HEK293 (cell line): ENCODE measurements around the gene FOXP1.

ENCODE experiments used
- CTCF ChIA-PET: fragments of 350-600 bp; formaldehyde crosslinking; extraction: SDS; loops from one replicate; lab custom pipeline; 2021; ENCODE audit warnings: antibody characterized with exemption; lab: Yijun Ruan, JAX
- POLR2A ChIA-PET: fragments of 300-600 bp; formaldehyde crosslinking; extraction: SDS; loops from one replicate; lab custom pipeline; 2020; ENCODE audit warnings: antibody characterized with exemption, inconsistent platforms; lab: Yijun Ruan, JAX
- H3K27ac ChIP-seq: fragments of 200-500 bp; sonication (Bioruptor generic); 2 replicates; pipeline ENCODE4 v1.5.1; 2014; ENCODE audit warnings: low read depth, low read length, control low read depth, inconsistent platforms; ENCODE audit errors: extremely low read depth
- H3K36me3 ChIP-seq, 2 experiments: fragments of 200-500 bp in 1 of 2; sonication (Bioruptor generic) in 1 of 2; 1 replicate in 1 of 2; 2 replicates in 1 of 2; pipeline ENCODE4 v1.5.1; 2014 to 2017; ENCODE audit warnings: inconsistent platforms in 2 of 2, low read length in 2 of 2; ENCODE audit not compliant: control insufficient read depth in 2 of 2, insufficient read depth in 1 of 2
- H3K4me1 ChIP-seq: fragments of 200-500 bp; sonication (Bioruptor generic); 2 replicates; pipeline ENCODE4 v1.5.1; 2014; ENCODE audit warnings: mild to moderate bottlenecking, low read length, inconsistent platforms; ENCODE audit not compliant: control insufficient read depth, insufficient read depth
- H3K4me3 ChIP-seq: 2 replicates; pipeline ENCODE4 v1.5.1; 2011; ENCODE audit warnings: low read depth, mild to moderate bottlenecking, control low read depth, low read length, moderate library complexity
- H3K9me3 ChIP-seq: fragments of 200-500 bp; sonication (Bioruptor generic); 2 replicates; pipeline ENCODE4 v1.5.1; 2014; ENCODE audit warnings: low read depth, low read length, inconsistent platforms; ENCODE audit not compliant: control insufficient read depth, insufficient read depth
- PRDM2 ChIP-seq: fragments of 450-650 bp; formaldehyde crosslinking; IDR thresholded peaks from 2 replicates; pipeline ENCODE4 v1.5.1; 2016; ENCODE audit warnings: missing biosample characterization, missing genetic modification characterization, borderline replicate concordance
- RBAK ChIP-seq: fragments of 450-650 bp; formaldehyde crosslinking; IDR thresholded peaks from 2 replicates; pipeline ENCODE4 v1.5.1; 2016; ENCODE audit warnings: missing biosample characterization, missing genetic modification characterization
- REPIN1 ChIP-seq: fragments of 450-650 bp; formaldehyde crosslinking; IDR thresholded peaks from 2 replicates; pipeline ENCODE4 v1.5.1; 2017; ENCODE audit warnings: missing biosample characterization, missing genetic modification characterization, low read depth
- TCF7L2 ChIP-seq: IDR thresholded peaks from 2 replicates; pipeline ENCODE4 v1.6.1; 2011; ENCODE audit warnings: low read depth, mild to moderate bottlenecking, inconsistent platforms, low read length, moderate library complexity, borderline replicate concordance
- ZBTB48 ChIP-seq: fragments of 450-650 bp; formaldehyde crosslinking; IDR thresholded peaks from 2 replicates; pipeline ENCODE4 v1.5.1; 2016; ENCODE audit warnings: missing biosample characterization, missing genetic modification characterization
- ZNF175 ChIP-seq: fragments of 450-650 bp; formaldehyde crosslinking; IDR thresholded peaks from 2 replicates; pipeline ENCODE4 v1.5.1; 2016; ENCODE audit warnings: missing biosample characterization, missing genetic modification characterization
- ZNF223 ChIP-seq: fragments of 450-650 bp; formaldehyde crosslinking; IDR thresholded peaks from 2 replicates; pipeline ENCODE4 v1.5.1; 2016; ENCODE audit warnings: missing biosample characterization, missing genetic modification characterization
- ZNF248 ChIP-seq: fragments of 450-650 bp; formaldehyde crosslinking; IDR thresholded peaks from 2 replicates; pipeline ENCODE4 v1.5.1; 2017; ENCODE audit warnings: missing biosample characterization, missing genetic modification characterization
- ZNF280C ChIP-seq: fragments of 450-650 bp; formaldehyde crosslinking; IDR thresholded peaks from 2 replicates; pipeline ENCODE4 v1.5.1; 2016; ENCODE audit warnings: missing biosample characterization, missing genetic modification characterization
- ZNF302 ChIP-seq: fragments of 450-650 bp; formaldehyde crosslinking; IDR thresholded peaks from 2 replicates; pipeline ENCODE4 v1.5.1; 2016; ENCODE audit warnings: missing biosample characterization, missing genetic modification characterization, low read depth
- ZNF560 ChIP-seq: fragments of 450-650 bp; formaldehyde crosslinking; IDR thresholded peaks from 2 replicates; pipeline ENCODE4 v1.5.1; 2017; ENCODE audit warnings: missing biosample characterization, missing genetic modification characterization, borderline replicate concordance
- ZNF629 ChIP-seq: fragments of 450-650 bp; formaldehyde crosslinking; IDR thresholded peaks from 2 replicates; pipeline ENCODE4 v1.5.1; 2017; ENCODE audit warnings: missing biosample characterization, missing genetic modification characterization
- ZNF639 ChIP-seq: fragments of 450-650 bp; formaldehyde crosslinking; IDR thresholded peaks from 2 replicates; pipeline ENCODE4 v1.5.1; 2016; ENCODE audit warnings: missing biosample characterization, missing genetic modification characterization
- ZNF677 ChIP-seq: fragments of 450-650 bp; IDR thresholded peaks from 2 replicates; pipeline ENCODE4 v1.5.0; 2018; ENCODE audit warnings: missing biosample characterization, mild to moderate bottlenecking, missing genetic modification characterization, moderate library complexity
- ZNF747 ChIP-seq: fragments of 450-650 bp; formaldehyde crosslinking; IDR thresholded peaks from 2 replicates; pipeline ENCODE4 v1.5.1; 2016; ENCODE audit warnings: missing biosample characterization, missing genetic modification characterization
- ZNF76 ChIP-seq: fragments of 450-650 bp; formaldehyde crosslinking; IDR thresholded peaks from 2 replicates; pipeline ENCODE4; 2016; ENCODE audit warnings: low read depth, missing biosample characterization, missing genetic modification characterization, borderline replicate concordance
- ZNF776 ChIP-seq: fragments of 450-650 bp; formaldehyde crosslinking; IDR thresholded peaks from 2 replicates; pipeline ENCODE4 v1.5.0; 2017; ENCODE audit warnings: missing biosample characterization, missing genetic modification characterization, borderline replicate concordance
- ZNF843 ChIP-seq: fragments of 450-650 bp; formaldehyde crosslinking; IDR thresholded peaks from 2 replicates; pipeline ENCODE4 v1.5.1; 2016; ENCODE audit warnings: missing biosample characterization, missing genetic modification characterization

Gene FOXP1

GRCh38 chr3:71317749-71318457, 265.6 kb downstream of the FOXP1 start (continued):
- TF ChIP-seq REPIN1 (tag by site-specific recombination) = no peak
- no peak for TF ChIP-seq ZNF223
- TF ChIP-seq ZNF747 (tag by site-specific recombination) = no peak
- no peak for TF ChIP-seq ZNF629 (tag by site-specific recombination)
- no peak for TF ChIP-seq ZNF560
- TF ChIP-seq, all 188 proteins: peak for 0

GRCh38 chr3:71317140-71317539, 266.4 kb downstream of the FOXP1 start:
- Histone ChIP-seq H3K36me3 (no peaks in the 10 kb centered on the region), H3K27ac (no peak overlapping the region), H3K4me1 (peaks cover 8% of the 10 kb centered on the region; the same call in 1 of the 2 replicates), H3K9me3 (no peaks in the 10 kb centered on the region), H3K4me3 (no peak overlapping the region)
- TF ChIP-seq ZNF302 (tag by site-specific recombination) = no peak
- TF ChIP-seq ZNF248 (tag by site-specific recombination) = no peak
- no peak for TF ChIP-seq ZNF677 (tag by site-specific recombination)
- no peak for TF ChIP-seq ZNF76 (tag by site-specific recombination)
- no peak for TF ChIP-seq ZNF639 (tag by site-specific recombination)
- no peak for TF ChIP-seq ZNF843 (tag by site-specific recombination)
- no peak for TF ChIP-seq ZNF175 (tag by site-specific recombination)
- CTCF ChIA-PET = interaction anchor here (0.7 kb wide), 1 partner anchor 1751 kb away, joined by 4 read pairs; no protein-coding TSS in a partner anchor
- POLR2A ChIA-PET = no interaction called here

GRCh38 chr3:71316066-71316777, 267.3 kb downstream of the FOXP1 start:
- H3K36me3 ChIP-seq = no peaks in the 10 kb centered on the region
- peaks cover 8% of the 10 kb centered on the region; the same call in 1 of the 2 replicates for H3K4me1 ChIP-seq
- no peak for TF ChIP-seq TCF7L2
- TF ChIP-seq ZNF280C (tag by site-specific recombination) = no peak
- POLR2A ChIA-PET = no interaction called here
- no peak overlapping the region for H3K4me3 ChIP-seq
- CTCF ChIA-PET = no interaction called here
- no peaks in the 10 kb centered on the region for H3K9me3 ChIP-seq
- no peak overlapping the region for H3K27ac ChIP-seq

GRCh38 chr3:71315431-71315830, 268.1 kb downstream of the FOXP1 start:
- Histone ChIP-seq H3K4me1 (peaks cover 8% of the 10 kb centered on the region; the same call in 1 of the 2 replicates), H3K4me3 (no peak overlapping the region), H3K27ac (no peak overlapping the region), H3K36me3 (no peaks in the 10 kb centered on the region), H3K9me3 (no peaks in the 10 kb centered on the region)
- TF ChIP-seq ZNF776 (tag by site-specific recombination) (no peak), RBAK (no peak), PRDM2 (tag by site-specific recombination) (no peak), REPIN1 (tag by site-specific recombination) (no peak), ZBTB48 (tag by site-specific recombination) (no peak)
- POLR2A ChIA-PET = no interaction called here
- CTCF ChIA-PET = interaction anchor here (0.6 kb wide), 1 partner anchor 265 kb away, joined by 3 read pairs; no protein-coding TSS in a partner anchor
